Neuronal stem cell (in vitro differentiated cells): ENCODE data around the gene ROBO2.

Experiments
- DNase-seq: peaks from one replicate; pipeline ENCODE4 v3.0.0-alpha.2; 2013; ENCODE audit warnings: low spot score
- H2AFZ ChIP-seq: one replicate; pipeline ENCODE4 v1.6.1; 2013; ENCODE audit warnings: mild to moderate bottlenecking, low read length, inconsistent platforms
- H2AK5ac ChIP-seq: 2 replicates; pipeline ENCODE4 v1.6.1; 2013; ENCODE audit warnings: low read depth, mild to moderate bottlenecking, inconsistent platforms, low read length, moderate library complexity, mixed read lengths
- H2BK120ac ChIP-seq: 2 replicates; pipeline ENCODE4 v1.6.1; 2013; ENCODE audit warnings: low read depth, mild to moderate bottlenecking, inconsistent platforms, low read length, moderate library complexity, mixed read lengths
- H2BK12ac ChIP-seq: one replicate; pipeline ENCODE4 v1.6.1; 2013; ENCODE audit warnings: low read length, inconsistent platforms
- H2BK15ac ChIP-seq: 2 replicates; pipeline ENCODE4 v1.6.1; 2013; ENCODE audit warnings: mild to moderate bottlenecking, low read length, inconsistent platforms, mixed read lengths
- H2BK5ac ChIP-seq: one replicate; pipeline ENCODE4 v1.6.1; 2013; ENCODE audit warnings: inconsistent platforms, mild to moderate bottlenecking, low read length, moderate library complexity
- H3K14ac ChIP-seq: one replicate; pipeline ENCODE4 v1.6.1; 2013; ENCODE audit warnings: low read length, inconsistent platforms
- H3K18ac ChIP-seq: 2 replicates; pipeline ENCODE4 v1.6.1; 2013; ENCODE audit warnings: low read length, inconsistent platforms
- H3K23ac ChIP-seq: 2 replicates; pipeline ENCODE4 v1.6.1; 2013; ENCODE audit warnings: low read depth, mild to moderate bottlenecking, mixed read lengths, low read length, inconsistent platforms; ENCODE audit not compliant: poor library complexity
- H3K27ac ChIP-seq: replicated peaks from 3 replicates; pipeline ENCODE4 v1.5.1; 2013; ENCODE audit warnings: low read length, inconsistent platforms
- H3K27me3 ChIP-seq, 3 experiments: 2 replicates each; pipeline ENCODE4 v1.6.1; 2013; ENCODE audit warnings: low read length in 3 of 3, mild to moderate bottlenecking in 2 of 3, inconsistent platforms in 1 of 3, low read depth in 1 of 3, mixed read lengths in 1 of 3, moderate library complexity in 1 of 3; ENCODE audit not compliant: control insufficient read depth in 3 of 3, insufficient read depth in 3 of 3
- H3K36me3 ChIP-seq, 2 donors: replicated peaks in 1 of 2; 2 replicates each; pipeline ENCODE4 v1.6.1; 2013; ENCODE audit warnings: low read length in 2 of 2; ENCODE audit not compliant: control insufficient read depth in 2 of 2, insufficient read depth in 2 of 2
- H3K4ac ChIP-seq: 2 replicates; pipeline ENCODE4 v1.6.1; 2013; ENCODE audit warnings: inconsistent platforms, mild to moderate bottlenecking, low read length, moderate library complexity
- H3K4me1 ChIP-seq, 2 donors: 1 replicate in 1 of 2; 2 replicates in 1 of 2; pipeline ENCODE4 v1.6.1; 2013; ENCODE audit warnings: low read length in 2 of 2, low read depth in 1 of 2; ENCODE audit not compliant: control insufficient read depth in 2 of 2, insufficient read depth in 1 of 2
- H3K4me2 ChIP-seq: one replicate; pipeline ENCODE4 v1.6.1; 2013; ENCODE audit warnings: mild to moderate bottlenecking, low read length, inconsistent platforms; ENCODE audit not compliant: insufficient read depth, poor library complexity, severe bottlenecking
- H3K4me3 ChIP-seq, 2 donors: 2 replicates each; pipeline ENCODE4 v1.5.1; 2013; ENCODE audit warnings: low read length in 2 of 2, mild to moderate bottlenecking in 2 of 2, inconsistent platforms in 1 of 2, moderate library complexity in 1 of 2
- H3K79me1 ChIP-seq: one replicate; pipeline ENCODE4 v1.6.1; 2013; ENCODE audit warnings: low read depth, mild to moderate bottlenecking, inconsistent platforms, low read length, moderate library complexity
- H3K9ac ChIP-seq: one replicate; pipeline ENCODE4 v1.6.1; 2013; ENCODE audit warnings: mild to moderate bottlenecking, low read depth, low read length, inconsistent platforms; ENCODE audit not compliant: poor library complexity
- H3K9me3 ChIP-seq, 2 donors: replicated peaks in 1 of 2; 2 replicates each; pipeline versions ENCODE3 to v1.6.1; 2013; ENCODE audit warnings: low read length in 2 of 2, mild to moderate bottlenecking in 2 of 2, inconsistent platforms in 1 of 2, low read depth in 1 of 2, mixed read lengths in 1 of 2, moderate library complexity in 1 of 2; ENCODE audit not compliant: control insufficient read depth in 2 of 2, insufficient read depth in 1 of 2
- H4K8ac ChIP-seq: one replicate; pipeline ENCODE4 v1.6.1; 2013; ENCODE audit warnings: low read depth, mild to moderate bottlenecking, inconsistent platforms, low read length, moderate library complexity
- H4K91ac ChIP-seq: one replicate; pipeline ENCODE4 v1.6.1; 2013; ENCODE audit warnings: low read length, low read depth, mild to moderate bottlenecking, inconsistent platforms; ENCODE audit not compliant: poor library complexity
- WGBS, 2 donors: extraction: QIAGEN DNeasy Blood & Tissue Kit; methylation state at CpG; one replicate each; pipeline ENCODE4 v1.1.7; 2013; ENCODE audit warnings: missing lambda C conversion rate in 2 of 2, mixed read lengths in 1 of 2; ENCODE audit not compliant: insufficient read length in 2 of 2, insufficient replicate concordance in 1 of 2; ENCODE audit errors: extremely low coverage in 2 of 2; 5-methylcytosine and 5-hydroxymethylcytosine counted together

The ROBO2 gene

GRCh38 chr3:77025471-77025870, 14.4 kb upstream of the ROBO2 start:
- Histone ChIP-seq H3K4me2 (no peak overlapping the region), H4K91ac (no peak overlapping the region), H2BK5ac (no peak overlapping the region), H2BK12ac (no peak overlapping the region), H3K23ac (no peak overlapping the region), H2AFZ (no peak overlapping the region), H3K4ac (no peak overlapping the region), H3K79me1 (no peaks in the 10 kb centered on the region), H3K18ac (no peak overlapping the region), H2AK5ac (no peak overlapping the region), H3K9me3 (no peaks in the 10 kb centered on the region), H2BK15ac (no peak overlapping the region), H2BK120ac (no peak overlapping the region), H3K14ac (no peak overlapping the region), H3K27ac (no peak overlapping the region), H4K8ac (no peak overlapping the region), H3K36me3 (no peaks in the 10 kb centered on the region), H3K9ac (no peak overlapping the region), H3K4me3 (no peak overlapping the region), H3K4me1 (peaks cover 0 to 4% of the 10 kb centered on the region in 2 donors), H3K27me3 (no peaks in the 10 kb centered on the region)
- no CpG with 5 or more reads among the region's 1 CpG for WGBS, 2 donors
- DNase-seq = no peak

GRCh38 chr3:77026904-77027634, 12.8 kb upstream of the ROBO2 start:
- Histone ChIP-seq H3K18ac (no peak overlapping the region), H3K4me1 (peaks cover 0 to 4% of the 10 kb centered on the region in 2 donors), H4K8ac (no peak overlapping the region), H3K9ac (no peak overlapping the region), H2AK5ac (no peak overlapping the region), H3K4me3 (no peak overlapping the region), H3K4ac (no peak overlapping the region), H2BK120ac (no peak overlapping the region), H3K23ac (no peak overlapping the region), H3K14ac (no peak overlapping the region), H3K9me3 (no peaks in the 10 kb centered on the region), H2BK5ac (no peak overlapping the region), H3K79me1 (no peaks in the 10 kb centered on the region), H2BK12ac (no peak overlapping the region), H3K27ac (no peak overlapping the region), H2BK15ac (no peak overlapping the region), H3K27me3 (no peaks in the 10 kb centered on the region), H2AFZ (no peak overlapping the region), H3K36me3 (no peaks in the 10 kb centered on the region), H3K4me2 (no peak overlapping the region), H4K91ac (no peak overlapping the region)
- no peak for DNase-seq
- WGBS, 2 donors = no CpG with 5 or more reads among the region's 5 CpGs

- no peak overlapping the region for H2BK5ac ChIP-seq
- H4K91ac ChIP-seq = no peak overlapping the region
- H4K8ac ChIP-seq = no peak overlapping the region
- no peak overlapping the region for H3K4ac ChIP-seq
- no peaks in the 10 kb centered on the region for H3K79me1 ChIP-seq
- no CpG with 5 or more reads among the region's 2 CpGs for WGBS, 2 donors
- no peaks in the 10 kb centered on the region for H3K27me3 ChIP-seq
- H3K9me3 ChIP-seq = no peaks in the 10 kb centered on the region
- H3K9ac ChIP-seq = no peak overlapping the region
- H2BK15ac ChIP-seq = no peak overlapping the region
- H3K14ac ChIP-seq = no peak overlapping the region
- H3K23ac ChIP-seq = no peak overlapping the region
- H3K36me3 ChIP-seq = no peaks in the 10 kb centered on the region
- peaks cover 0 to 4% of the 10 kb centered on the region in 2 donors for H3K4me1 ChIP-seq
- H2AFZ ChIP-seq = no peak overlapping the region
- H3K4me3 ChIP-seq = no peak overlapping the region
- H3K18ac ChIP-seq = no peak overlapping the region
- no peak overlapping the region for H2BK120ac ChIP-seq
- no peak overlapping the region for H2AK5ac ChIP-seq
- no peak overlapping the region for H3K4me2 ChIP-seq
- DNase-seq = no peak
- H3K27ac ChIP-seq = no peak overlapping the region
- H2BK12ac ChIP-seq = no peak overlapping the region
Observed at GRCh38 chr3:77028005-77028404, 11.9 kb upstream of the ROBO2 start.

GRCh38 chr3:77038468-77038929, 1.4 kb upstream of the ROBO2 start:
- Histone ChIP-seq H3K79me1 (no peaks in the 10 kb centered on the region), H2AK5ac (no peak overlapping the region), H3K4me2 (peak overlapping the region; percentile 91), H2BK12ac (no peak overlapping the region), H3K23ac (no peak overlapping the region), H3K4me1 (peaks cover 4 to 7% of the 10 kb centered on the region in 2 donors), H3K27ac (peak overlapping the region; percentile 80), H2AFZ (peak overlapping the region; percentile 85), H3K18ac (peak overlapping the region; percentile 76), H3K9me3 (no peaks in the 10 kb centered on the region), H3K4ac (no peak overlapping the region), H3K36me3 (no peaks in the 10 kb centered on the region), H3K4me3 (peak overlapping the region; percentile 46 to 89), H4K8ac (no peak overlapping the region), H4K91ac (no peak overlapping the region), H2BK120ac (no peak overlapping the region), H2BK5ac (no peak overlapping the region), H2BK15ac (no peak overlapping the region), H3K27me3 (peaks cover 0 to 26% (median 0%) of the 10 kb centered on the region in 3 experiments), H3K14ac (no peak overlapping the region), H3K9ac (peak overlapping the region; percentile 66)
- DNase-seq = peak; percentile 85
- no CpG with 5 or more reads among the region's 21 CpGs for WGBS, 2 donors
